ENCODE measurements around the gene SLC16A12. TPM values are rescaled to one million over a fixed set of nuclear protein-coding genes. Genes with fewer than 3 reads are reported as not detected.
A peak's percentile ranks its signal among the peaks of the same experiment; 100 is the strongest.
"Not testable (repeated sequence)": the region's sequence is repeated elsewhere in the genome, so short reads cannot be mapped to it uniquely, and the experiment has no call there.

The SLC16A12 gene
- total RNA-seq, 1 donor from 2014 or later, result 2.6 TPM

DNA sequence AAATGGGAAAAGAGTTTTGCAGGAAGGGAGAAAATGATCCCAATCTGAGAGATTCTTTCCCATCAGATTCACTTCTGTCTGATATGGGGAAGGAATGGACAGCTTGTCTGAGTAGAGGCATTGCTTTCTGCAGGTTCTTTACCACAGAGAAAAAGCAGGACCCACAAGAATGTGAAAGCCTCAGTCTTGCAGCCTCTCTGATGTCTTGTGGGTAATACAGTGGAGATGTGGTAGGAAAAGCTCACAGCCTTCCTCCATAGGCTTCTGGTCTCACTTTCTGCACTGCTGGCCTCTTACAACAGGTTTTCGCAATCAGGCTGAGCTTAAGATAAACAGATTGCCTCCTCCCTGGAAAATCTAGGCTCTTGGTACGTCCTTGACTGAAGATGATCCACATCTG, 142.4 kb downstream of the SLC16A12 start:
- H3K4me3 Mint-ChIP-seq (ENCODE audit: unreplicated experiment), result peak overlapping the region; percentile 70
- DNase-seq (ENCODE audit: low spot score), result no peak
- H3K27me3 Mint-ChIP-seq (ENCODE audit: low read depth), result no peaks in the 10 kb centered on the region

DNA sequence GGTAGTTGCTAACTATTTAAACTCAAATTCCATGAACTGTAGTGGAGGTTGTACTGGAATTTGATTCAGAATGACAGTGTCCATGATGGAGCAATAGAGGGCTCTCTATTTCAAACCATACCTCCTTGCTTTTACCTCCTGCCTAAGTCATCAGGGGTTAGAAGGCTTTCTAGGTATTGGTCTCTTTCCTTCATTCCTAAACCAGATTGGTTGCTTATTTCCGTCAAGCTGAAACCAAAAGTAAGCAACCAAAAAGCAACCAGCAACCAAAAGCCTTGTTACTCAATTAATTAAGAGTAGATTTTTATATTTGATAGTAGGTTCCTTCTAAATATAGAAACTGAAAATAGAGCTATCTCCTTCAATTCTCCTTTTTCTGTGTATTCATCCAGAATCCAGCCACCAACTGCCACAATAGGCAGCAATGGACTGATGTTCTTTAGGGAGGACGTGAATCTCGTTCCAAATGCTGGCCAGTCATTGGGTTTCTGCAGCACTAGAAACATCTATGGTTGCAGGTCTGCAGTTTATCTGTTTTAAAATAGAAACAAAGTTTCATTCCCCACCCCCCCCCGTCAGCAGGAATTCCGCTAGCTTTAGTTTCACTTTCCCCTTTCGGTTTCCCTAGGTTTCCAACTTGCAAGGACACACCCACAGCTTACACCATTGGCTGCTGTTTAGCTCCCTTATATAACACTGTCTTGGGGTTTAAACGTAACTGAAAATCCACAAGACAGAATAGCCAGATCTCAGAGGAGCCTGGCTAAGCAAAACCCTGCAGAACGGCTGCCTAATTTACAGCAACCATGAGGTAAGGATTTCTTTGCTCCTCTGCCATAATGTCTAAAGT, 143.3 kb downstream of the SLC16A12 start, which contains the start of gene IFIT1:
Gene IFIT1 (plus strand): TSS at position 717 of the 850 bp plus-strand sequence. CDS start 90 bp downstream, at position 807.
- Mint-ChIP-seq H3K27ac (ENCODE audit: unreplicated experiment) (peak within 1 kb of the TSS; percentile 82), H3K4me3 (ENCODE audit: unreplicated experiment) (peak within 1 kb of the TSS; percentile 70), H3K4me1 (ENCODE audit: low read depth) (peaks cover 19% of the 10 kb centered on the region), H3K36me3 (ENCODE audit: low read depth) (no peaks in the 10 kb centered on the region), H3K9me3 (ENCODE audit: low read depth) (no peaks in the 10 kb centered on the region), H3K27me3 (ENCODE audit: low read depth) (no peaks in the 10 kb centered on the region)
- DNase-seq (ENCODE audit: low spot score), result no peak
- TF ChIP-seq, protein P1, sequence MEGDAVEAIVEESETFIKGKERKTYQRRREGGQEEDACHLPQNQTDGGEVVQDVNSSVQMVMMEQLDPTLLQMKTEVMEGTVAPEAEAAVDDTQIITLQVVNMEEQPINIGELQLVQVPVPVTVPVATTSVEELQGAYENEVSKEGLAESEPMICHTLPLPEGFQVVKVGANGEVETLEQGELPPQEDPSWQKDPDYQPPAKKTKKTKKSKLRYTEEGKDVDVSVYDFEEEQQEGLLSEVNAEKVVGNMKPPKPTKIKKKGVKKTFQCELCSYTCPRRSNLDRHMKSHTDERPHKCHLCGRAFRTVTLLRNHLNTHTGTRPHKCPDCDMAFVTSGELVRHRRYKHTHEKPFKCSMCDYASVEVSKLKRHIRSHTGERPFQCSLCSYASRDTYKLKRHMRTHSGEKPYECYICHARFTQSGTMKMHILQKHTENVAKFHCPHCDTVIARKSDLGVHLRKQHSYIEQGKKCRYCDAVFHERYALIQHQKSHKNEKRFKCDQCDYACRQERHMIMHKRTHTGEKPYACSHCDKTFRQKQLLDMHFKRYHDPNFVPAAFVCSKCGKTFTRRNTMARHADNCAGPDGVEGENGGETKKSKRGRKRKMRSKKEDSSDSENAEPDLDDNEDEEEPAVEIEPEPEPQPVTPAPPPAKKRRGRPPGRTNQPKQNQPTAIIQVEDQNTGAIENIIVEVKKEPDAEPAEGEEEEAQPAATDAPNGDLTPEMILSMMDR (IDR thresholded peaks at IDR 0.05), result peak; percentile 37

More for the DNA sequence above, 142.4 kb downstream of the SLC16A12 start:
- Mint-ChIP-seq H3K36me3 (ENCODE audit: low read depth) (no peaks in the 10 kb centered on the region), H3K4me1 (ENCODE audit: low read depth) (peaks cover 23% of the 10 kb centered on the region), H3K27ac (ENCODE audit: unreplicated experiment) (peak overlapping the region; percentile 82), H3K9me3 (ENCODE audit: low read depth) (no peaks in the 10 kb centered on the region)
- TF ChIP-seq, protein P1 (IDR thresholded peaks at IDR 0.05), result no peak

DNA sequence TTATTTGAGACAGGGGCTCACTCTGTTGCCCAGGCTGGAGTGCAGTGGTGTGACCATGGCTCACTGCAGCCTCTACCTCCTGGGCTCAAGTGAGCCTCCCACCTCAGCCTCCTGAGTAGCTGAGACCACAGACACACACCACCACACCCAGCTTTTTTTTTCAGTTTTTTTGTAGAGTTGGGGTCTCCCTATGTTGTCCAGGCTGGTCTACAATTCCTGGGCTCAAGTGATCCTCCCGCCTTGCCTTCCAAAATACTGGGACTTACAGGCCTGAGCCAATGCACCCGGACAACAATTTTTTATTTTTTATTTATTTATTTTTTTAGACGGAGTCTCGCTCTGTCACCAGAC, 144.2 kb downstream of the SLC16A12 start:
- peaks cover 19% of the 10 kb centered on the region for H3K4me1 Mint-ChIP-seq (ENCODE audit: low read depth)
- not testable (repeated sequence) for H3K27me3 Mint-ChIP-seq (ENCODE audit: low read depth)

DNA sequence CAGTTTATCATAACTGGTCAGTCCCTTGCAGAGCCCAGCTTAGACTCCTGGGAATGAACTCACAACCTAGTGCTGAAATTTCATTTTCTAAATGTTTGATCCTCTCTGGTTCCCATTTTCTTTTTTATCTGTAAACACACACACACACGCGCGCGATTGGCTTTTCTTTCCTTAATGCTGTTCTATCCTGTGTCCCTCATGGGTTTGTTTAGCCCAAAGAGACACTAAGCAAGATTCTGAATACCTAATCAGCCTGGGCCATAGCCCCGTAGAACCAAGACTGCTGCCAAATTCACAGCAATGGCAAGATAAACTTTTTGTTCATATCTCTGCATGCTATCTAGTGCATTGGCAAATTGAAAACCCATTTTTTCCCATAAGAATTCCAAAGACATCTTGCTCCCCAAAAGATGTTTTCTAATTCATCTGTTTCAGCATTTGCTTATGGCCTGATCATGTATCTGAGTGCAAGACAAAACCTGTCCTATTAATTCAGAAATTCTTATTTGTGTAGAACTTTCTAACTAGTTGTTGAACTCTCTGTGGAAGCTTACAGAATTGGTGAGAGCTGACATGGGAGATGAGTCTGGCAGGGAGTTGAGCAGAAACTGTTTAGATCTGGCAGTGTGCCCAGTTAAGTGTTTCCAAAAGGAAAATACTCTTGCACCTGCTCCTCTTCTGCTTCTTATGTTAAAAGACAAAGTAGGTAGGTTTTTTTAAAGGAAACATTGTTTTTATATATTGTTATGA, 144.7 kb downstream of the SLC16A12 start:
- no peak for DNase-seq (ENCODE audit: low spot score)
- no peaks in the 10 kb centered on the region for H3K27me3 Mint-ChIP-seq (ENCODE audit: low read depth)
- no peak overlapping the region for H3K4me3 Mint-ChIP-seq (ENCODE audit: unreplicated experiment)
- H3K27ac Mint-ChIP-seq (ENCODE audit: unreplicated experiment), result no peak overlapping the region
- H3K4me1 Mint-ChIP-seq (ENCODE audit: low read depth), result peaks cover 19% of the 10 kb centered on the region
- H3K9me3 Mint-ChIP-seq (ENCODE audit: low read depth), result no peaks in the 10 kb centered on the region
- H3K36me3 Mint-ChIP-seq (ENCODE audit: low read depth), result no peaks in the 10 kb centered on the region
- TF ChIP-seq, protein P1 (IDR thresholded peaks at IDR 0.05), result no peak

More for the DNA sequence above, 144.2 kb downstream of the SLC16A12 start:
- H3K4me3 Mint-ChIP-seq (ENCODE audit: unreplicated experiment); H3K36me3 Mint-ChIP-seq (ENCODE audit: low read depth); DNase-seq (ENCODE audit: low spot score); H3K27ac Mint-ChIP-seq (ENCODE audit: unreplicated experiment); H3K9me3 Mint-ChIP-seq (ENCODE audit: low read depth): not testable (repeated sequence)

DNA sequence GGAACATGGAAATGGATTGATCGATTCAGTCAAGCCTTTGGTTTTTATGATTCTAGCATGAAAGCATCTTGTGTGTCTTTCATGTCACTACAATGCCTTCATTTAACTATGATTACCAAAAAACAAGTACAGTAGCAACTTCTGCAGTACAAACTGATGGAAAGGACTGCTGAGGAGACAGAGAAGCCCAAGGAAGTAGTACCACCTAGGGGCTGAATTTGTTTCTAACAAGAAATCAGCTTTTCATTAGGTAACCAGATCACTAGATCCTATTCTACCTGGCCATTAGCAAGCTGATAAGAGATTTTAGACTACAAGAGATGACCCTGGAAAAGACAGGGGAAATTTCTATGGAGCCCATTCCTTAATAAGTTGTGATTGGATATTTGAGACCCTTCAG, 146.1 kb downstream of the SLC16A12 start:
- H3K27ac Mint-ChIP-seq (ENCODE audit: unreplicated experiment), result no peak overlapping the region
- no peaks in the 10 kb centered on the region for H3K27me3 Mint-ChIP-seq (ENCODE audit: low read depth)
- H3K36me3 Mint-ChIP-seq (ENCODE audit: low read depth), result no peaks in the 10 kb centered on the region
- peaks cover 19% of the 10 kb centered on the region for H3K4me1 Mint-ChIP-seq (ENCODE audit: low read depth)
- no peak for DNase-seq (ENCODE audit: low spot score)
- H3K9me3 Mint-ChIP-seq (ENCODE audit: low read depth), result no peaks in the 10 kb centered on the region
- TF ChIP-seq, protein P1 (IDR thresholded peaks at IDR 0.05), result peak; percentile 80
- H3K4me3 Mint-ChIP-seq (ENCODE audit: unreplicated experiment), result no peak overlapping the region
